GM23248 (cell line): ENCODE measurements around the gene SUSD5.

Experiments
- EZH2 ChIP-seq: fragments of 200-600 bp; sonication (generic); IDR thresholded peaks from 2 replicates; pipeline ENCODE4 v1.6.1; 2018; ENCODE audit warnings: antibody characterized with exemption, mild to moderate bottlenecking; ENCODE audit not compliant: insufficient read depth, poor library complexity, severe bottlenecking
- EZH2phosphoT487 ChIP-seq: fragments of 200-600 bp; sonication (generic); IDR thresholded peaks from 2 replicates; pipeline ENCODE4 v1.6.1; 2018; ENCODE audit warnings: antibody characterized with exemption, moderate library complexity, mild to moderate bottlenecking, low read depth; ENCODE audit not compliant: insufficient read depth

DNA sequence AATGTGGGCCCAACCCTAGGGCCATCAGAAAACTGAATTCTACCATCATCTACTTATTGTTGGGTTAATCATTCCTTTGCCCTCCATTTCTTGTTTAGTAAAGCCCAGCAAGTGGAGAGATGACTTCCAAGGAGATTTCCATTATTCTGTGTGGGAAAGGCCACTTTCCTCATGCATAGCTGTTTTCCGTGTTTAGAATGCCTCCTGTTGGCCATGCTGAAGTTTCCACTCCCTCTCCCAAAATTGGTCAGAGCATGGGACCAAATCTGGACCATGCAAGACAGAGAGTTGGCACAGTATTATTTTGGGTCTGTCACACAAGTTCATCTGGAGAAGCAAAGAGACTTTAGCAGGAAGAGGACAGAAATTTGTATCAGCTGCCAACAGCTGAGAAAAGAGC is 15.3 kb upstream of the SUSD5 start:
- TF ChIP-seq EZH2 = no peak
- no peak for TF ChIP-seq EZH2phosphoT487
